Panc1 (cell line): ENCODE results near the gene ARPIN.

Experiments used
- CTCF ChIP-seq: fragments of 450-650 bp; IDR thresholded peaks from 2 replicates; pipeline ENCODE4 v1.5.1; 2017; ENCODE audit warnings: mild to moderate bottlenecking
- POLR2AphosphoS5 ChIP-seq: IDR thresholded peaks from 2 replicates; pipeline ENCODE4 v1.6.1; 2012; ENCODE audit warnings: mild to moderate bottlenecking, low read depth, low read length, moderate library complexity
- TCF7L2 ChIP-seq: IDR thresholded peaks from 2 replicates; pipeline ENCODE4 v1.6.1; 2011; ENCODE audit warnings: mild to moderate bottlenecking, low read depth, low read length, inconsistent platforms
- TF ChIP-seq, protein P1 (sequence below), 2 experiments: IDR thresholded peaks; 2 replicates each; pipeline ENCODE4 v1.6.1; 2011 to 2012; ENCODE audit warnings: low read depth in 2 of 2, control low read depth in 1 of 2, low read length in 1 of 2, mild to moderate bottlenecking in 1 of 2, moderate library complexity in 1 of 2; ENCODE audit not compliant: insufficient read depth in 1 of 2

GRCh38 chr15:89910891-89911626 is 1.7 kb downstream of the ARPIN start:
- no peak for TF ChIP-seq POLR2AphosphoS5
- no peak for TF ChIP-seq CTCF
- no peak for TF ChIP-seq TCF7L2
- TF ChIP-seq, protein P1, sequence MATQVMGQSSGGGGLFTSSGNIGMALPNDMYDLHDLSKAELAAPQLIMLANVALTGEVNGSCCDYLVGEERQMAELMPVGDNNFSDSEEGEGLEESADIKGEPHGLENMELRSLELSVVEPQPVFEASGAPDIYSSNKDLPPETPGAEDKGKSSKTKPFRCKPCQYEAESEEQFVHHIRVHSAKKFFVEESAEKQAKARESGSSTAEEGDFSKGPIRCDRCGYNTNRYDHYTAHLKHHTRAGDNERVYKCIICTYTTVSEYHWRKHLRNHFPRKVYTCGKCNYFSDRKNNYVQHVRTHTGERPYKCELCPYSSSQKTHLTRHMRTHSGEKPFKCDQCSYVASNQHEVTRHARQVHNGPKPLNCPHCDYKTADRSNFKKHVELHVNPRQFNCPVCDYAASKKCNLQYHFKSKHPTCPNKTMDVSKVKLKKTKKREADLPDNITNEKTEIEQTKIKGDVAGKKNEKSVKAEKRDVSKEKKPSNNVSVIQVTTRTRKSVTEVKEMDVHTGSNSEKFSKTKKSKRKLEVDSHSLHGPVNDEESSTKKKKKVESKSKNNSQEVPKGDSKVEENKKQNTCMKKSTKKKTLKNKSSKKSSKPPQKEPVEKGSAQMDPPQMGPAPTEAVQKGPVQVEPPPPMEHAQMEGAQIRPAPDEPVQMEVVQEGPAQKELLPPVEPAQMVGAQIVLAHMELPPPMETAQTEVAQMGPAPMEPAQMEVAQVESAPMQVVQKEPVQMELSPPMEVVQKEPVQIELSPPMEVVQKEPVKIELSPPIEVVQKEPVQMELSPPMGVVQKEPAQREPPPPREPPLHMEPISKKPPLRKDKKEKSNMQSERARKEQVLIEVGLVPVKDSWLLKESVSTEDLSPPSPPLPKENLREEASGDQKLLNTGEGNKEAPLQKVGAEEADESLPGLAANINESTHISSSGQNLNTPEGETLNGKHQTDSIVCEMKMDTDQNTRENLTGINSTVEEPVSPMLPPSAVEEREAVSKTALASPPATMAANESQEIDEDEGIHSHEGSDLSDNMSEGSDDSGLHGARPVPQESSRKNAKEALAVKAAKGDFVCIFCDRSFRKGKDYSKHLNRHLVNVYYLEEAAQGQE (IDR thresholded peaks at IDR 0.05; ENCODE audit: insufficient read depth in 1 of 2, low read depth in 2 of 2, low read length in 1 of 2): no peak
